Gastroesophageal sphincter (tissue), 3 donors: ENCODE data around the gene GATA5.

Source experiments
- POLR2A ChIP-seq, 2 donors: fragments of 450-650 bp; IDR thresholded peaks; one replicate each; pipeline ENCODE4 v1.6.1; 2017; ENCODE audit warnings: antibody characterized with exemption in 2 of 2, mild to moderate bottlenecking in 2 of 2, moderate library complexity in 1 of 2
- TF ChIP-seq, protein P1 (sequence below), 4 experiments: fragments of 200-600 bp in 2 of 4; fragments of 450-650 bp in 2 of 4; sonication (generic) in 1 of 4; IDR thresholded peaks; one replicate each; pipeline ENCODE4 v1.5.1; 2017 to 2019; ENCODE audit warnings: antibody characterized with exemption in 4 of 4, mild to moderate bottlenecking in 2 of 4, moderate library complexity in 2 of 4

DNA sequence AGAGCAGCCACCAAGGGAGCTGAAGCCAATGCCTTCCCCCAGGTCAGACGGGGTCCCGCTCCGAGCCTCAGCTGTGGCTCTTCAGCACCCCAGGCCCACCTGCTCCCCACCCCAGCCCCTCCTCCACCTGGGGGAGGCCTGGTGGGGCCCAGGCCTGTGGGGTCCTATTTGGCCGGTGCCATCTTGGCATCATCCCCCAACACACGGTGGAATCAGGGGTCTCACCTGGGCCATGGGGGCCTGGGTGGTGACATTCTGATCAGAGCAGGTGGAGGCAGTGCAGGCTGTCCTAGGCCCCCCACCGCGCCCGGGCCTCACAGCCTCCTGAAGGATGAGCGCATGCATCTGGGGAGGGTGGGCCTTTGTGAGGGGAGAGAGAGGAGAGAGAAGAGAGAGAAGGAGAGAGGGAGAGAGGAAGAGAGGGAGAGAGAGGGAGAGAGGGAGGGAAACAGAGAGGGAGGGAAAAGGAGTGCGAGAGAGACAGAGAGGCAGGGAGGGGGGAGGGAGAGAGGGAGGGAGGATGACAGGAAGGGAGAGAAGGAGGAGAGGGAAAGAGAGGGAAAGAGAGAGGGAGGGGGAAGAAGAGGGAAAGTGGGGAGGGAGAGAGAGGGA, 24.5 kb downstream of the GATA5 start:
- TF ChIP-seq POLR2A (IDR thresholded peaks at IDR 0.05): no peak
- TF ChIP-seq, protein P1, sequence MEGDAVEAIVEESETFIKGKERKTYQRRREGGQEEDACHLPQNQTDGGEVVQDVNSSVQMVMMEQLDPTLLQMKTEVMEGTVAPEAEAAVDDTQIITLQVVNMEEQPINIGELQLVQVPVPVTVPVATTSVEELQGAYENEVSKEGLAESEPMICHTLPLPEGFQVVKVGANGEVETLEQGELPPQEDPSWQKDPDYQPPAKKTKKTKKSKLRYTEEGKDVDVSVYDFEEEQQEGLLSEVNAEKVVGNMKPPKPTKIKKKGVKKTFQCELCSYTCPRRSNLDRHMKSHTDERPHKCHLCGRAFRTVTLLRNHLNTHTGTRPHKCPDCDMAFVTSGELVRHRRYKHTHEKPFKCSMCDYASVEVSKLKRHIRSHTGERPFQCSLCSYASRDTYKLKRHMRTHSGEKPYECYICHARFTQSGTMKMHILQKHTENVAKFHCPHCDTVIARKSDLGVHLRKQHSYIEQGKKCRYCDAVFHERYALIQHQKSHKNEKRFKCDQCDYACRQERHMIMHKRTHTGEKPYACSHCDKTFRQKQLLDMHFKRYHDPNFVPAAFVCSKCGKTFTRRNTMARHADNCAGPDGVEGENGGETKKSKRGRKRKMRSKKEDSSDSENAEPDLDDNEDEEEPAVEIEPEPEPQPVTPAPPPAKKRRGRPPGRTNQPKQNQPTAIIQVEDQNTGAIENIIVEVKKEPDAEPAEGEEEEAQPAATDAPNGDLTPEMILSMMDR (IDR thresholded peaks at IDR 0.05): no peak
